GM18526 (cell line): ENCODE data around the gene GPR148.

Experiments
- POLR2A ChIP-seq: IDR thresholded peaks from 3 replicates; pipeline ENCODE4 v1.6.1; 2011; ENCODE audit not compliant: insufficient read length; ENCODE audit errors: extremely low read depth

The GPR148 gene

DNA sequence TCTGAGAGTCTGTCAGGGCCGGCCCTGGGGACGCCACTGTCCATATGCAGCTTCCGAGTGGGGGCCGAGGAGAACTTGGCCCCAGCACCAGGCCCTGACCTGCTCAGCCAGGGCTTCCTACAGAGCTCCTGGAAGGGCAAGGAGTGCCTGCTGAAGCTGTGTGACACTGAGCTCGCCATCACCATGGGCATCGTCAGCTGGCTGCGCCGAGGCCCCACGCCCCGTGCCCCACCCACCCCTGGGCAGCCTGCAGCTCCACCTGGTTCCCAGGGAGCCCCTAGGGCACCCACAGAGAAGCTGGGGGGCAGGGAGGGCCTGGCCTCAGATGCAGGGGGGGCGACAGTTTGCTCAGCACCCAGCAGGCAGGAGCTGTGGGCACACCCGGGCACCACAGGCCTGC, 34.5 kb downstream of the GPR148 start:
- TF ChIP-seq POLR2A: no peak

DNA sequence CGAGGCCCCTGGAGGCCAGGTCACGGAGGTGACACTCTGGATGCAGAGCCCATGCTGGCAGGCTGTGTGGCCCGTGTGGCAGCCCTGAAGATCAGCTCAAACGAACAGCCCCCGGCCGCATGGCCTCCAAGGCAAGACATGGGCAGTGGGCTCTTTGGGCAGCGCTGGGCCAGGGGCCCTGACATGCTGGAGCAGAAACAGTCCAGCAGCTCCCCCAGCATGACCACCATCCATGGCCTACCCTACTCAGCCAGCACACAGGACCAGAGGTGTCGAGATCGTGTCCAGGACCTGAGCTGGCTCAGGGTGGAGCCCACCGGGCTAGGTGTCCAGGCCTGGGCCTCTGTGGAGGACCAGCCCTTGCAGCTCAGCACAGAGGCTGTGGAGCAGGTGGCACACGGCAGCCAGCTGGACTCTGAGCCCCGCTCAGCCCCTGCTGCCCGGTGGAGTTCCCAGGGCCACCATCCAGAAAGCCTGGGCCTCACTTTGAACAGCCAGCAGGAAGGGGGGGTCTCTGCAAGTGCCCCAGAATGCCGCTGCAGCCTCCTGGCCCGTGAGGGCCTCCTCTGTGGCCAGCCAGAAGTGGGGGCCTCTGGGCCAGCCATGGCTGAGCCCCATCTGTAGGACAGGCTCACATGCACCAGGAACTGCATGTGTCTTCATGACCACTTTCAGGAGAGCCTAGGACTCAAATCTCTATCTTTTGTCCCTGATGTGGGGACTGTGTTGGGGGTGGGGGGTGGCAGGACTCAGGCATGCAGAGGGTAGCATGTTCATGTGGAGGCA, 35.4 kb downstream of the GPR148 start:
- no peak for TF ChIP-seq POLR2A

DNA sequence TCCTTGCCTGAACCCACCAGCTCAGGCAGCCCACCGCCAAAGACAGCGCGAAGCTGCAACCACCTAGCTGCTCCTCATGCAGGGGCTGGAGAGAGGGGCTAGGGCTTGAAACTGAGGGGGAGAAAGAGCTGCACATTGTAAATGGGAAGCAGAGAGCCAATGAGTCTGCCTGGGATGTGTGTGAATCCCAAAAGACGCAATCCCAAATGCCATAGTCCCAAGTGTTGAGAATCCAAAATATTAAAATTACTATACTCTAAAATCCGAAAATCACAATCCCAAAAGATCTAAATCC, 35.9 kb downstream of the GPR148 start:
- TF ChIP-seq POLR2A: no peak

DNA sequence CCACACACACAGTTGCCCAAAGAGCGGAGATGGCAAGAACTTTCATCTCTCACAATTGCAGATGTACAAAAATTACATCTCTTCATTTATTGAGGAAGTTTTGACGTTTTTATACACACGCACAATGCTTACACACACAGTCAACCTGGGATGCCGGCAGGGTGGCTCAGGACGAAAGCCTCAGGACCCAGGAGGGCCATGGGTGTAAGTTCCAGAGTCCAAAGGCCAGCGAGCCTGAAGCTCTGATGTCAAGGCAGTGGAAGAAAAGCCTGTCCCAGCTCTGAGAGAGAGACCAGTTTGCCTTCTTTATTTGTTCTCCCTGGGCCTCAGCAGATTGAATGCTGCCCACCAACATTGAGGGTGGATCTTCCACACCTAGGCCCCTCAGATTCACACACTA, 36.6 kb downstream of the GPR148 start:
- TF ChIP-seq POLR2A: no peak

DNA sequence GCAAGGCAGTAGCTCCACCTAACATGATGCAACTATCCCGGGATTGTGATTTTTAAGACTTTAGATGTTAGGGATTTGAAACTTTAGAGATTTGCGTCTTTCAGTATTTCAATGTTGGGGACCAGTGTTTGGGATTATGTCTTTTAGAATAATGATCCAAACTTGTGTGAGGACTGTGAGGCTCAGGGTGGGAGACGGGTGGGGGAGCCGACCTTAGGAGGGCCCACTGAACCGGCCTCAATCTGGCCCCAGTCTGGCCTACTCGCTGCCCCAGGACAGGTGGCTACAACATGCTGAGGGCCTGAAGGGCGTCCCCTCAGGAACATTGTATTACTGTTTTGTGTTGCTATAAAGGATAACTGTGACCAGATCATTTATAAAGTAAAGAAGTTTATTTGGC, 37.2 kb downstream of the GPR148 start:
- no peak for TF ChIP-seq POLR2A

DNA sequence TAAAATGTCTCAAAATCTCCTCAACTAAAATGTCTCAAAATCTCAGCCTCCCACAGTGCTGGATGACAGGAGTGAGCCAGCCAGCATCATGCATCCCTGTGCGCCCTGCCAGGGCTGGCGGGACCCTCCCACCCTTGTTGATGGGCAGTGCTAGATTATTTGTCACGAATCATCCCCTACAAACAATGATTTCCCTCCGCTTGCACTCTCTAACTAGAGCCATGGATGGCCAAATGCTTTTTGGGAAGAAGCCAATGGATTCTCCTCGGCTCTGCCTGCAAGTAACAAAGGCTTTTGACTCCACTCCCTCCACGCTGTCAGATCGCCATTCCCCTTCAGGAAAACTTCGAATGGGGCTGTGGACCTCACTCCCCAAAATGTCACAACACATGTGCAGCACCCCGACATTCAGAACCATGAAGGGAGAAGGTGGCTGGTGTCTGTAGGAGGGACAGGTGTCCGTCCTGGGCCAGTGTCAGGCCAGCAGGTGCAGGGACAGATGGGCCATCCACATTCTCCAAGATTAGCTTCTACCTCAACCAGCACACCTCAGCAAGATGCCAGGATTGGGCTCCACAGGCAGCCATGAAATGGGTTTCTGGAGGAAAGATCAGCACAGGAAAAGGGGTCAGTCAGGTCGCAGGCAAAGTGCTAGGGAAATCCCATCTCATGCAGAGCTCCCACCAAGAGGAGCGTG, 38.0 kb downstream of the GPR148 start:
- no peak for TF ChIP-seq POLR2A

DNA sequence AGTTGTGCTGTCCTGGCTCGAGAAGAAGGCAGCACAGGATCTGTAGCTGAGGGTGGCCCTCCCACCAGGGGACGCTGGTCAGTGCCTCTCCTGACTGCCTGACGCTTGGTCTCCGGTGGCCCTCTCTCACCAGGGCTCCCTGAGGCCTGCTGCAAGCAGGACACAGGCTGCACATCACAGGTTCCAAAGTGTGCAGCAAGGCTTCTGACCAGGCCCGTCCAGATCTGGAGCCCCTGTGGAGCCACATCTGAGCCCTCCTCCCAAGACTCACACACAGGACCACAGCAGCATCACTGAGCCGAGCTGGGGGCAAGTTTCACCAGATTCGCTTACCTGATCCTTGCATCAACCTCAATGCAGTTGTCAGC, 38.5 kb downstream of the GPR148 start:
- no peak for TF ChIP-seq POLR2A

DNA sequence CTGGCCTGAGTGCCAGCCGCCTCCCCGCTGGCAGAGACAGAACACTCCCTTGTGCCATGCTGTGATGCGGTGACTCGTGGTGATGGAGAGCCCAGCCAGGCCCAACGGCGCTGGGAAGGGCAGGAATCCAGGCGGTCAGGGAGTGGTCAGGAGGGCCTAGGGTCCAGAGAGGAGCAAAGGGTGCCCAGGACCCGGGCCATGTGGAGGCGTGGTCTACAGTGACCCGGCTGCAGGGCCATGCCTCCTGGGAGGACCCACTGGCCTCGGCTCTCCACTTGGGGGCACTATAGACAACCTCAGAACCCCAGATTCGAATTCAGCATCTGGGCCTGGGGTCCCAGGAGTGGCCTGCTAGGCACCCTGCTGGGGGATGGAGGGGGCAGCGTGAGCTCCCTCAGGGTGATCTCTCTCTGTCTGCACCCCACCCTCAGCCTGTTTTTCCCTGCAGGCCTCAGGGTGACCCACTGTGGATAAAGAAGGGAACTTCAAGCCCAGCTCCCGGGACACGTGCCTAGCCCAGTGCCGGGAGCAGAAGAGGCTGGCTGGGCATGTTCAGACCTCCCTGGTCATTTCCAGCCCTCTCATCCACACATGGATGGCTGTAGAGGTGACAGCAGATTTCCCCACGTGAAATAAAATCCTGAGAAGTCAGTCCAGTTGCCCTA, 39.5 kb downstream of the GPR148 start:
- TF ChIP-seq POLR2A: no peak

DNA sequence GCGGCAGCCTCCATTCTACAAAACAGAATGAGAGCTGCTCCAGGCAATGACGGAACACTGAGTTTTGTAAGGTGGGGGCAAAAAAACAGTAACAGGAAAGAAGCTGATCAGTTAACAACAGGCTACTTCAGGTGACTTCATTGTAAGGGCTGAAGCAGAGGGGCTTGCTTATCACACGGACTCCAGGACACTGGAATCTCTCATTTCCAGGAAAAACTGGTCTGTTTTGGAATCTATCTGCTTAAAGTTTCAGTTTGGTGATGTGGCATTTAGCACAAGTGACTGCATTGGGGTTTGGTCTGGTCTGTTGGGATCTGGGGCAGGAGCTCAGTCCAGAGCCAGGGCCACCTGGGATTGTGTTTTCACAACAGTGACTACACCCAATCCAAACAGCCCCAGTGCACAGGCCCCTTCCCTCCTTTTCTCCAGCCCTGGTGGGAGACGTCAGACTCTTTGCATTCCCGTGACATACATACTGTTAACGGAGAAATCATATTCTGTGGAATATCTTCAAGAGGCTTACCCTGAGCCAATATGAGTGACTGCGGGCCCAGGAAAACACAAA, 40.6 kb downstream of the GPR148 start:
- no peak for TF ChIP-seq POLR2A

DNA sequence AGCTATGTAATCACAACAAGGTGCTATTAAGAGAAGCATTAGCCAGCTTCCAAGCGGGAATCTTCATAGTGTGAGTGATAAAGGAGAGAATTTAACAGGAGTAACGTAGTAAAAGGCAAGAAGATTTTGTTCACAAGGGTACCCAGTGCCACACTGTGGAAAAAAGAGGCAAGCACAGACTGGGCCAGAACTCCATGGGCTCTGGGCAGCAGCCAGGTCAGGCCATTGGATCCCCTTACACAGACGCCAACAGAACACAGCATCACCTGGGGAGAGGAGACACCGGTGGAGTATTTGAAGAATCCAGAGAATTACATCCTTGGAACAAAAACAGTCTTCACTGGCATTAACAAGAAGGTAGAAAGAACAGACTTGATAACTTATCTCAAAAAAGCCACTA, 47.7 kb downstream of the GPR148 start:
- TF ChIP-seq POLR2A: no peak

DNA sequence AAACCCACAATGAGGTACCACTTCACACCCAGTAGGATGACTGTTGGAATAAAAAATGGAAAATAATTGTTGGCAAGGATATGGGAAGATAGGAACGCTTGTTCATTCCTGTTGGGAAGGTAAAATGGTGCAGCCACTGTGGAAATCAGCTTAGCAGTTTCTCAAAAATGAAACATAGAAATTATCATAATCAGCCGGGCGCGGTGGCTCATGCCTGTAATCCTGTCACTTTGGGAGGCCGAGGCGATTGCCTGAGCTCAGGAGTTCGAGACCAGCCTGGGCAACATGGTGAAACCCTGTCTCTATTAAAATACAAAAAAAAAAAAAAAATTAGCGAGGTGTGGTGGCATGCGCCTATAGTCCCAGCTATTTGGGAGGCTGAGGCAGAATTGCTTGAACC, 49.9 kb downstream of the GPR148 start:
- no peak for TF ChIP-seq POLR2A
